GM19351 (cell line): ENCODE measurements around the gene AP2A1.
"Not testable (repeated sequence)": the region's sequence is repeated elsewhere in the genome, so short reads cannot be mapped to it uniquely, and the experiment has no call there.

ENCODE experiments used
- ATAC-seq: cut with Tn5 transposase; IDR thresholded peaks from one replicate; pipeline ENCODE4 v1.9.1; 2021; ENCODE audit warnings: mild to moderate bottlenecking, moderate library complexity; ENCODE audit not compliant: unreplicated experiment

The AP2A1 gene

GRCh38 chr19:49766930-49767299 is at the start of gene AP2A1:
AP2A1 (plus strand) TSS chr19:49767001; CDS start chr19:49767134, 133 bp downstream.
- no peak for ATAC-seq

GRCh38 chr19:49718511-49718910 is 48.3 kb upstream of the AP2A1 start:
- ATAC-seq, result no peak

DNA sequence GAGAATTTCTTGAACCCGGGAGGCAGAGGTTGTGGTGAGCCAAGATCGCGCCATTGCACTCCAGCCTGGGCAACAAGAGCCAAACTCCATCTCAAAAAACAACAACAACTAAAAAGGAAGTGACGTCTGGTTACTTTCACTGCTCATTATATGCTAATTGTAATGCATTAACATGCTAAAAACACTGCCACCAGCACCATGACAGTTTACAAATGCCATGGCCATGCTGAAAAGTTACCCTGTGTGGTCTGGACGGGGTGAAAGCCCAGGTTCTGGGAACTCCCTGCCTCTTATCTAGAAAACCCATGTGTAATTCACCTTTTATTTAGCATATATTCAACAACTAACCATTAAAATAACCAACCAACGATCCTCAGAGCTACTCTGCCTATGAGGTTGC is 47.8 kb upstream of the AP2A1 start:
- ATAC-seq, result no peak

DNA sequence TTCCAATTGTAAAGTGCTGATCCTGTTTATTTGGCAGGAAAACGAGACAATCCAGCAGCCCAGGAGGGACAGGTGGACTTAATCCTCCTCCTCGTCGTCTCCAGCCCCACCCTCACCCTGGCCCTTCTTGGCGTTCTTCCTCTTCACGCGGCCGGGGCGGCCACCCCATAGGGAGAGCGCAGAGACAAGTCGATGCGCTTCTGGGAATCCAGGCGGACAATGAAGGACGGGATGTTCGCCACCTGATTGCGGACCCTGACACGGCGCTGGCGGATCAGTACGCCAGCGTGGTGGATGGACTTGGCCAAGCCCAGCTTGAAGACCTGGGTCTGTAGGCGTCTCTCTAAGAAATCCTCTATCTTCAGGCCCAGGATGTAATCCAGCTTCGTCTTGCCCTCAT is 47.4 kb upstream of the AP2A1 start:
- ATAC-seq, result not testable (repeated sequence)

- no peak for ATAC-seq
Observed at GRCh38 chr19:49727217-49728030, 39.4 kb upstream of the AP2A1 start.

GRCh38 chr19:49730166-49730565 is 36.6 kb upstream of the AP2A1 start:
- ATAC-seq, result no peak

DNA sequence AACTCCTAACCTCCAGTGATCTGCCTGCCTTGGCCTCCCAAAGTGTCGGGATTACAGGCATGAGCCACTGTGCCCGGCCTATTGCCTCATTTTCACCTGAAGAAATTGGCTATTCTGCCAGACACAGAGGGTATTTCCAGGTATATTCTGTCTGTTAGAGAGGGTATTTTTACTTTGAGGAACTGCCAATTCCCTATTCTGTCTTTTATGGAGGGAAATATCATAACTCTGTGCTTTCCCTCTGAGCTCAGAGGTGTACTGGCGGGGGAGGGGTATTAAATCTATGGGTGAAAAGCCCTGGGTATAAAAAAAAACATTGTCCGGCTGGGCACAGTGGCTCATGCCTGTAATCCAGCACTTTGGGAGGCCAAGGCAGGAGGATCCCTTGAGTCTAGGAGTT is 28.5 kb upstream of the AP2A1 start:
- ATAC-seq, result no peak

GRCh38 chr19:49739098-49739497 is 27.7 kb upstream of the AP2A1 start:
- ATAC-seq, result no peak

GRCh38 chr19:49739933-49740332 is 26.9 kb upstream of the AP2A1 start:
- no peak for ATAC-seq

GRCh38 chr19:49741210-49741844 is 25.5 kb upstream of the AP2A1 start:
- ATAC-seq, result no peak

GRCh38 chr19:49744946-49745381 is 21.8 kb upstream of the AP2A1 start:
- no peak for ATAC-seq

DNA sequence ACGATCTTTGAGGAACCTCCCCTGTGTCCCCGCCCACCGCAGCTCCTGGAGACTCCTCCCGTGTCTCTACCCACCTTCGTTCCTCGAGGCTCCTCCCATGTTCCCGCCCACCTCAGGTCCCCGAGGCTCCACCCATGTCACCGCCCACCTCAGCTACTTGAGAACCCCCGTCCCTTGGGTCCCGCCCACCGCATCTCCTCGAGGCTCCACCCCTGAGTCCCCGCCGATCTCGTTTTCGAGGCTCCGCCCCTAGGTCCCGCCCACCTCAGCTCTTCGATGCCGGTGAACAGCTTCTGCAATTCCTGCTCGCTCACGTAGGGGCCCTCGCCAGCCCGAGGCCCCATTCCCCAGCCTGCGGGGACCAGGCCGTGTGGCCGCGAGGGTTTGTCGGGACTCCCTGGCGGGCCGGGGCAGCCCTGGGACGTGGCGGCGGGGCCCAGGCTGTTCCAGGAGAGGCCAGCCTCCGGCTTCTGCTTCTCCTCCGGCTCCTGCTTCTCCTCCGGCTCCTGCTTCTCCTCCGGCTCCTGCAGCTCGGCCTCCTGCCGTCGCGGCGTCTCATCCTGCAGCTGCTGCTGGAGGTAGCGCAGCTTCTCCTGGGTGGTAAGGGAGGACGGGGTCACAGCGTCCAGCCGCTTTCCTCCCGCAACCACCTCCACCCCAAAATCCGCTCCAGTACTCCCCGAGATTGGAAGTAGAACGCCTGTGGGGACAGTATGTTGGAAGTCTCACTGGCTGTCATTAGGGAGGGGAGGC is 20.4 kb upstream of the AP2A1 start:
- ATAC-seq, result no peak

DNA sequence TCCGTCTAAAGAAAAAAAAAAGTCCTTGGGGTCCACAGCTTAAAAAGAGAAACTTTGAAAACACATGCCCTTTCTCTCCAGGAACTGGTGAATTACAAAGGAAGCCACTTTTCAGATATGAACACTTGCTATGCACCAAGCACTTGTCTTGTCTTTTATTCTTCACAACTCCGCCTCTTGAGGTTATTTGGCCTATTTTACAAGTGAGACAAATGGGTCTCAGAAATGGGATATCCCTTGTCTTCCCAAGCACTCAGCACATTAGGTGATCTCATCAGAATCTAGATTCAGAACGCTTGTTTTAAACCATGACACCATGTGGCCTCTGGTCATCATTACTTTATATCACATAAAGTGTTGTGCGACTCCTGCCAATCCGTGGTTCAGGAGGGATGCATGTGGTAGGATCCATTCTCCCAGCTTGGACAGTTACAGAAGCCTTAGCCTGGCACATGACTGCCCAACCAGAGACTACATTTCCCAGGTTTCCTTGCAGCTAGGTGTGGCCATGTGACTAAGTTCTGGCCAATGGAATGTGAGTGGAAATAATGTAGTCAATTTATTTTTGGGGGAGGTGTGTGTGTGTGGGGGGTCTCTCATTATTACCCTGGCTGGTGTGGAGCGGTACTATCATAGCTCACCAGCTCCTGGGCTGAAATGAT is 17.6 kb upstream of the AP2A1 start:
- no peak for ATAC-seq

GRCh38 chr19:49749771-49750170 is 17.0 kb upstream of the AP2A1 start:
- ATAC-seq, result no peak

DNA sequence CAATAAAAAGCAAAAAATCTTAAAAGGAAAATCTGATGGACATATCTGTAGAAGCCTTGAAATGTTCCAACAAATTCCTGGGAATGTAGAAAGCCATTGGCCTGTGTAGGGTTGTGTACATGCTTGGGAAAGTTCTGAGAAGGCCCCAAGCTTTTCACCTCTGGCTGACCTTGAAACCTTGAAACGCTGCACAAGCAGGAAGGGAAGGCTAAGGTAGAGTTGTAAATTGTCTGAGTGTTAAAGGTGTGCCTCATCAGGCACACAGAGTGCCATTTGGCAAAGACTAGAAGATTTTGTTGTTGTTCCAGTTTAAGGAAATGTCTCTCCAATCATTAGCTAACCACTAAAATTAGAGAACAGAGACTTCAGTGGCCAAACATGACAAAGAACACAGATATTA is 14.1 kb upstream of the AP2A1 start:
- ATAC-seq, result no peak

- ATAC-seq, result no peak
Observed at GRCh38 chr19:49755956-49756355, 10.8 kb upstream of the AP2A1 start.

GRCh38 chr19:49758292-49758691 is 8.5 kb upstream of the AP2A1 start:
- ATAC-seq, result no peak

GRCh38 chr19:49761249-49761624 is 5.6 kb upstream of the AP2A1 start:
- no peak for ATAC-seq

GRCh38 chr19:49761625-49762311 is 5.0 kb upstream of the AP2A1 start:
- no peak for ATAC-seq

DNA sequence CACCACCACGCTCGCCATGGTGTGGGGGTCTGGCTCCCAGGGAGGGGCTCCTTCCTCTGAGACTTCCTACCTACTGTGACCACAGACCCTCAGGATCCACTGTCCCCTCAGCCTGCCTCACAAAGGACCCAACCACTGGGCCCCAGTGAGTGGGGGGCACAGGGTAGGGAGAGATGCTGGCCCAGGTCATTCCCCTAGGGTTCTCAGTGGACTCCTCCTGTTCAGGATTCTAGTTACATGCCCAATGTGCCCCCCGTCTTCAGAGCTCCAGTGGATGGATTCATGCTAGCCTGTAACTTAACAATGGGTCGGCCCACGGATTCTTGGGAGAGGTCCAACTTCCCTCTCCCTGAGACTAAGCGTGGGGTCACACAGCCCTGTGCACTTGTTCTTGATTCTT is 3.6 kb upstream of the AP2A1 start, which contains the start of gene TSKS:
Gene TSKS, minus strand, starts transcription at position 77 of the 400 bp plus-strand sequence. Its CDS starts 59 bp downstream, at position 18.
- no peak for ATAC-seq

DNA sequence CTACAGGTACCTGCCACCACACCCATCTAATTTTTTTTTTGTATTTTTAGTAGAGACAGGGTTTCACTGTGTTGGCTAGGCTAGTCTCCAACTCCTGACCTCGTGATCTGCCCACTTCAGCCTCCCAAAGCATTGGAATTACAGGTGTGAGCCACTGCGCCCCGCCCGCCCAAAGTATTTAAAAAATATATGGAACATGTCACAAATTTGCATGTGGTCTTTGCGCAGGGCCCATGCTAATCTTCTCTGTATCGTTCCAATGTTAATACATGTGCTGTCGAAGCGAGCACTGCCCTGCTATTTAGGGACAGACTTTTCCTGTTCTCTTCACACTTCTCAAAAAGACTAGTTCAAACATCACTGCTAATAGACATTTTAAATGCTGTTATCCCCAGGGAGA is 2.5 kb upstream of the AP2A1 start:
- no peak for ATAC-seq
